Measurements from ENCODE around the gene TRAPPC1. TPM values are rescaled to one million over a fixed set of nuclear protein-coding genes. Genes with fewer than 3 reads are reported as not detected.

The TRAPPC1 gene
- total RNA-seq, 1 donor from 2014 or later: 95.3 TPM

DNA sequence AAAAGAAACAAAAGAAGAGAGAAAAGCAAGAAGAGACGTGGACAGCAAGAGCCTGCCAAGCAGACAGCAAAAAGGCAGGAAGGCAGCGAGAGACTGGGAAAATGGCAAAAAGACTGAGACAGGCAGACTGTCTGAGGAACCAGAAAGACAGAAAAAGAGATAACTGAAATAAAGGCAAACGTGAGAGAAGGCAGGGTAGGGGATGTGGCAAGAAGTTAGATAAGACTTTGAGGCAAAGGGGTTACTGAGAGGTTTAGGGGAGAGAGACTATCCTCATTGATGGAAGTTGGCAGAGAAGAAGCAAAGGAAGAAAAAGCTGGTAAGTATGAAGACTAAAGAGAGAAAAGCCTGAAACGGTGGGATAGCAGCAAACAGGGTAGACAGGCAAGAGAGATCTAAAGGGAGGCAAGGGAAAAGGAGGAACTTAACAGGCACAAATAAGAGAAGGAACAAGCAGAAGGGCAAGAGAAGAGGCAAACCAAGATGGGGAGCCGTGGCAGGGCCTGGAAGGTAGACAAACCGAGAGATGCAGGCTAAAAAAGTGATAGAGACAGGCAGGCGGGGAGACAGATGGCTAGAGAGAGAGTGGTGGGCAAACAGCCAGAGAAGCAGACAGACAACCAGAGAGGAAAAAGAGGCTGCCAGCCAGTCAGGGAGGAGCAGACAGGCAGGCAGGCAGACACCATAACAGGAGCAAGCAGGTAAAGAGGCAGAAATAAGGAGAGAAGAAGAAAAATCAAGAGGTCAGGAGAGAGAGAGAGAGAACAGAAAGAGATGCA is 50.3 kb downstream of the TRAPPC1 start:
- no peak overlapping the region for H3K4me3 ChIP-seq (ENCODE audit: low read depth, low read length)
- DNase-seq (ENCODE audit: low read depth): no peak
- no peak for TF ChIP-seq CTCF (conservative IDR thresholded peaks at IDR 0.05; ENCODE audit: low read depth, low read length)

Other genes with a start within 250 kb of the TRAPPC1 start
- 49.4 and 89.4 TPM in 2 replicates for gene TP53, start 244.5 kb downstream of the TRAPPC1 start, total RNA-seq
- 14.9 and 41.6 TPM in 2 replicates for gene WRAP53, start 243.5 kb downstream of the TRAPPC1 start, total RNA-seq
- 0.94 and 1.7 TPM in 2 replicates for gene EFNB3, start 226.7 kb downstream of the TRAPPC1 start, total RNA-seq
- gene DNAH2, start 214.2 kb downstream of the TRAPPC1 start, total RNA-seq: not detected in 2 replicates
- gene KDM6B, start 97.7 kb downstream of the TRAPPC1 start, total RNA-seq: 1.9 and 2.7 TPM in 2 replicates
- gene TMEM88, start 76.9 kb downstream of the TRAPPC1 start, total RNA-seq: 7.3 and 19.8 TPM in 2 replicates
- 108 and 146 TPM in 2 replicates for gene NAA38, start 74.4 kb downstream of the TRAPPC1 start, total RNA-seq
- 5.1 and 5.9 TPM in 2 replicates for gene CYB5D1, start 73.9 kb downstream of the TRAPPC1 start, total RNA-seq
- 30.3 and 40.7 TPM in 2 replicates for gene CHD3, start 43.2 kb downstream of the TRAPPC1 start, total RNA-seq
- gene RNF227, start 15.7 kb downstream of the TRAPPC1 start, total RNA-seq: 0.35 and 0.65 TPM in 2 replicates
- 0.06 and 1.2 TPM in 2 replicates for gene KCNAB3, start 2.1 kb downstream of the TRAPPC1 start, total RNA-seq
- 26.8 and 44.9 TPM in 2 replicates for gene CNTROB, start 260 bp upstream of the TRAPPC1 start, total RNA-seq
- gene GUCY2D, start 70.7 kb upstream of the TRAPPC1 start, total RNA-seq: not detected in 2 replicates
- 0.07 and 1.3 TPM in 2 replicates for gene ALOX15B, start 107.1 kb upstream of the TRAPPC1 start, total RNA-seq
- 0.35 TPM in 1 of 2 replicates, not detected in the other for gene ALOX12B, start 155.8 kb upstream of the TRAPPC1 start, total RNA-seq
- gene ALOXE3, start 186.6 kb upstream of the TRAPPC1 start, total RNA-seq: 0.36 TPM in 1 of 2 replicates, not detected in the other
- gene HES7, start 192.2 kb upstream of the TRAPPC1 start, total RNA-seq: 0.35 TPM in 1 of 2 replicates, not detected in the other
- gene PER1, start 220.5 kb upstream of the TRAPPC1 start, total RNA-seq: 13.1 and 17.1 TPM in 2 replicates
- gene VAMP2, start 231.0 kb upstream of the TRAPPC1 start, total RNA-seq: 2.1 and 7.0 TPM in 2 replicates
- 16.9 and 24.3 TPM in 2 replicates for gene TMEM107, start 244.4 kb upstream of the TRAPPC1 start, total RNA-seq

All from epithelial cell of proximal tubule (primary cell).